ENCODE measurements around the gene PCGF1.

Gene PCGF1

DNA sequence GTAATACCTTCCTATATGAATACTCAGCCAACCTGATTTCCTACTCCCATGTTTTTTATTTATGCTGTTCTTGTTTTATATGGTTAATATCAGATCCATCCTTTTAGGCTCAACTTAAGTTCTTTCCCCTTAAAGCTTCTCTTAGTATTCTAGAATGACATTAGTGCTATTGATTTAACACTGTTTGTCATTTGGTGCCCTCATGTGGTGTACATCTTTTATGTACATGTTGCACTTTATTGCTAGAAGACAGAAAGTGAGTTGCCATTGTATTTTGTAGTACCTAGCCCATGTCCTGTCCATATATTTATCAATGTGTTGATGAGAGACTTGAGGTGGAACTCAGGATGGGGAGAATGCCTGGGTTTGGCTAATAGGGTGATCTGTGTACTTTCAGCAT, 24.7 kb upstream of the PCGF1 start:
- Histone ChIP-seq H2AFZ (no peak overlapping the region), H3K27me3 (ENCODE audit: control insufficient read depth, insufficient read depth, low read length) (no peaks in the 10 kb centered on the region), H3K36me3 (ENCODE audit: control insufficient read depth, insufficient read depth, low read length) (no peaks in the 10 kb centered on the region), H3K9ac (no peak overlapping the region), H3K4me1 (peaks cover 5% of the 10 kb centered on the region), H3K4me2 (ENCODE audit: low read length) (no peak overlapping the region), H3K27ac (no peak overlapping the region), H3K4me3 (ENCODE audit: low read depth, low read length) (no peak overlapping the region), H3K9me3 (ENCODE audit: control insufficient read depth, low read length) (no peaks in the 10 kb centered on the region), H3K79me2 (peaks cover 7% of the 10 kb centered on the region)
- TF ChIP-seq, protein P1, sequence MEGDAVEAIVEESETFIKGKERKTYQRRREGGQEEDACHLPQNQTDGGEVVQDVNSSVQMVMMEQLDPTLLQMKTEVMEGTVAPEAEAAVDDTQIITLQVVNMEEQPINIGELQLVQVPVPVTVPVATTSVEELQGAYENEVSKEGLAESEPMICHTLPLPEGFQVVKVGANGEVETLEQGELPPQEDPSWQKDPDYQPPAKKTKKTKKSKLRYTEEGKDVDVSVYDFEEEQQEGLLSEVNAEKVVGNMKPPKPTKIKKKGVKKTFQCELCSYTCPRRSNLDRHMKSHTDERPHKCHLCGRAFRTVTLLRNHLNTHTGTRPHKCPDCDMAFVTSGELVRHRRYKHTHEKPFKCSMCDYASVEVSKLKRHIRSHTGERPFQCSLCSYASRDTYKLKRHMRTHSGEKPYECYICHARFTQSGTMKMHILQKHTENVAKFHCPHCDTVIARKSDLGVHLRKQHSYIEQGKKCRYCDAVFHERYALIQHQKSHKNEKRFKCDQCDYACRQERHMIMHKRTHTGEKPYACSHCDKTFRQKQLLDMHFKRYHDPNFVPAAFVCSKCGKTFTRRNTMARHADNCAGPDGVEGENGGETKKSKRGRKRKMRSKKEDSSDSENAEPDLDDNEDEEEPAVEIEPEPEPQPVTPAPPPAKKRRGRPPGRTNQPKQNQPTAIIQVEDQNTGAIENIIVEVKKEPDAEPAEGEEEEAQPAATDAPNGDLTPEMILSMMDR (IDR thresholded peaks at IDR 0.05): peak; percentile 27

DNA sequence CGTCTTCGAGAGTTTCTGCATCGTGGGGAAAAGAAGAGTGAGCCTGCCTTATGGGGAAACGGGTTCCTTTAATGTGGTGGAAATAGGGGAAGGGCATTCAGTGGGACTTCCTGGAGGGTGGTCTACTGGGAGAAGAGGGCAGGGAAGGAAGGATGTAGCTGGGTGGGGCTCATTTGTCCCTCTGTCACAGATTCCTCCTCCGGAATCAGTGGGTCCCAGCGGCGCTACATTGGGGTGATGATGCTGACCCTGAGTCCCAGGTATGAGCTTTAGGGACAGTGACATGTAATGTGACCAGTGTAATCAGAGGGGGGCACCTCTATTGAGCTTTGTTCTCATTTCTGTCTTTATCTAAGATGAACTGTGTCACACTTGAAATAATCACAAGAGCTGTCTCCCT, 24.2 kb upstream of the PCGF1 start:
- no peak overlapping the region for H3K4me3 ChIP-seq (ENCODE audit: low read depth, low read length)
- H3K79me2 ChIP-seq: peaks cover 7% of the 10 kb centered on the region
- no peak overlapping the region for H3K4me2 ChIP-seq (ENCODE audit: low read length)
- H3K4me1 ChIP-seq: peaks cover 5% of the 10 kb centered on the region
- H3K9me3 ChIP-seq (ENCODE audit: control insufficient read depth, low read length): no peaks in the 10 kb centered on the region
- H3K9ac ChIP-seq: no peak overlapping the region
- H2AFZ ChIP-seq: no peak overlapping the region
- no peaks in the 10 kb centered on the region for H3K27me3 ChIP-seq (ENCODE audit: control insufficient read depth, insufficient read depth, low read length)
- no peak overlapping the region for H3K27ac ChIP-seq
- no peaks in the 10 kb centered on the region for H3K36me3 ChIP-seq (ENCODE audit: control insufficient read depth, insufficient read depth, low read length)
- TF ChIP-seq, protein P1 (IDR thresholded peaks at IDR 0.05): no peak

DNA sequence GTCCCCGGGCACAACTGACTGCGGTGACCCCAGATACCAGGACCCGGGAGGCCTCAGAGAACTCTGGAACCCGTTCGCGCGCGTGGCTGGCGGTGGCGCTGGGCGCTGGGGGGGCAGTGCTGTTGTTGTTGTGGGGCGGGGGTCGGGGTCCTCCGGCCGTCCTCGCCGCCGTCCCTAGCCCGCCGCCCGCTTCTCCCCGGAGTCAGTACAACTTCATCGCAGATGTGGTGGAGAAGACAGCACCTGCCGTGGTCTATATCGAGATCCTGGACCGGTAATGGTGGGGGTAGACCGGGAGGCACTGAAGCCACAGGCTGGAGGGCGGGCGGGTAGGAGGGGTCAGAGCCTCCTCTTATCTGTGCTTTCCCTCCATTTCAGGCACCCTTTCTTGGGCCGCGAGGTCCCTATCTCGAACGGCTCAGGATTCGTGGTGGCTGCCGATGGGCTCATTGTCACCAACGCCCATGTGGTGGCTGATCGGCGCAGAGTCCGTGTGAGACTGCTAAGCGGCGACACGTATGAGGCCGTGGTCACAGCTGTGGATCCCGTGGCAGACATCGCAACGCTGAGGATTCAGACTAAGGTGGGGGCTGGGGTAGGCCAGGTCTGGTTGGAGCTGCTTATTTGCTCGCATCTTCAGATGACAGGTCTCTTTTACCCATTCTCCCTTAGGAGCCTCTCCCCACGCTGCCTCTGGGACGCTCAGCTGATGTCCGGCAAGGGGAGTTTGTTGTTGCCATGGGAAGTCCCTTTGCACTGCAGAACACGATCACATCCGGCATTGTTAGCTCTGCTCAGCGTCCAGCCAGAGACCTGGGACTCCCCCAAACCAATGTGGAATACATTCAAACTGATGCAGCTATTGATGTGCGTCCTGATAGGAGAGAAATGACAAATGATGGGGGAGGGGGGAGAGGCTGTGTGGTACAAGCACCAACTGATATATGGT, 23.0 kb upstream of the PCGF1 start:
- Histone ChIP-seq H3K9ac (no peak overlapping the region), H3K4me3 (ENCODE audit: low read depth, low read length) (peak overlapping the region; percentile 83), H3K9me3 (ENCODE audit: control insufficient read depth, low read length) (no peaks in the 10 kb centered on the region), H3K4me2 (ENCODE audit: low read length) (peak overlapping the region; percentile 85), H3K36me3 (ENCODE audit: control insufficient read depth, insufficient read depth, low read length) (no peaks in the 10 kb centered on the region), H3K27ac (peak overlapping the region; percentile 82), H3K4me1 (peaks cover 5% of the 10 kb centered on the region), H3K27me3 (ENCODE audit: control insufficient read depth, insufficient read depth, low read length) (no peaks in the 10 kb centered on the region), H2AFZ (peak overlapping the region; percentile 95), H3K79me2 (peaks cover 7% of the 10 kb centered on the region)
- TF ChIP-seq, protein P1 (IDR thresholded peaks at IDR 0.05): no peak

DNA sequence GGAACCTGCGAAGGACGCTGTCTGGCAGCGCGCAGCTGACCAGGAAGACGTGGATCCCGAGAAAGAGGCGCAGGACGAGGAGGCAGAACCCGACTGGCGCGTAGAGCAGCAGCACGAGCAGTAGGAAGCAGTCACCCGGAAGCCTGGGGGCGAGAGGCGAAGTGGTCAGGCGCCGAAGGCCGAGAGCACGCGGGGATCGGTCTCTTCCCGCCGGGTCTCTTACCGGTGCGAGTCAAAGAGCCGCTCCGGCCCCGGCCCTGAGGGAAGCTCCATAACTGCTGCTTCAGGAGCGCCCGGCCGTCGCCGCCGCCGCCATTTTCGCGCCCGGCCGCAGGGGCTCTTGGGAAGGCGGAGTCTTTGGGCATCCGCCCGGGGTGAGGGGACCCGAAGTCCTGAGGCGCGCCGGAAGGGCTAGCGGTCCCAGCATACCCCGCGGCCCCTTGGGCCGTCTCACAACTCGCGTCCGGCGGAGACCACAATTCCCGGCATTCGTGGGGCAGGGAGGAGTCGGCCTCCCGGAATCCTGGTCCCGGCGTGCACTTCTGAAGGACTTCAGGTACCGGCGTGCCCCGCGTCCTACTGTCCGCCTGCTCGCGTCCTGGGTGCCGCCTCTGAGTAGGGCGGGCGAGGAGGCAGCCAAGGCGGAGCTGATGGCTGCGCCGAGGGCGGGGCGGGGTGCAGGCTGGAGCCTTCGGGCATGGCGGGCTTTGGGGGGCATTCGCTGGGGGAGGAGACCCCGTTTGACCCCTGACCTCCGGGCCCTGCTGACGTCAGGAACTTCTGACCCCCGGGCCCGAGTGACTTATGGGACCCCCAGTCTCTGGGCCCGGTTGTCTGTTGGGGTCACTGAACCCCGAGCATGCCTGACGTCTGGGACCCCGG, 22.1 kb upstream of the PCGF1 start, which contains the start of the genes AUP1 and HTRA2:
AUP1 (minus strand) TSS at position 350 of the 882 bp plus-strand sequence; CDS start at position 273, 77 bp downstream.
HTRA2 (plus strand) TSS at position 577 of the 882 bp plus-strand sequence; CDS start at position 651, 74 bp downstream.
- Histone ChIP-seq H2AFZ (peak within 1 kb of the TSS; percentile 97), H3K27ac (peak within 1 kb of the TSS; percentile 82), H3K27me3 (ENCODE audit: control insufficient read depth, insufficient read depth, low read length) (no peaks in the 10 kb centered on the region), H3K79me2 (peaks cover 7% of the 10 kb centered on the region), H3K9ac (peak within 1 kb of the TSS; percentile 78), H3K4me3 (ENCODE audit: low read depth, low read length) (peak within 1 kb of the TSS; percentile 83), H3K36me3 (ENCODE audit: control insufficient read depth, insufficient read depth, low read length) (no peaks in the 10 kb centered on the region), H3K4me1 (peaks cover 5% of the 10 kb centered on the region), H3K4me2 (ENCODE audit: low read length) (peak within 1 kb of the TSS; percentile 100), H3K9me3 (ENCODE audit: control insufficient read depth, low read length) (no peaks in the 10 kb centered on the region)
- TF ChIP-seq, protein P1 (IDR thresholded peaks at IDR 0.05): no peak
